ENCODE measurements around the gene CADPS2.

DNA sequence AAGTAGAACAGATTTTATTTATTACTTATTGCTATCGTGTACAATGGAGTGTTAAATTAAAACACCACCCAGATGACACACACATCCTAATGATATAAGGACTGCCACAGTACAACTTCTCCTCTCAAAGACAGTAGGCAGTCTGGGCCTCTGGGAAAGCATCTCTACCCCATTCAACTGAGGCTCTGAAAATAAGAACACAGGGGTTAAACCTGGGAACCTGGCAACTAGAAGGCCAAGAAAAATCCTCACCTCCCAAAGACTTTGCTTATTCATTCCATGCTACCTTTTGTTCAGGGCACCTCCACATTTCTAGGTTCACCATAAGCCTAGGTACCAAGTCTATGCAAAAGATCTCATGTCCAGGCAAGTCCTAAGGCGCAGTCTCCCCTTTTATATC is 456.3 kb downstream of the CADPS2 start:
- no peak for TF ChIP-seq CTCF (IDR thresholded peaks at IDR 0.05; ENCODE audit: borderline replicate concordance, extremely low read depth, low read length, poor library complexity, severe bottlenecking)
- no peak for TF ChIP-seq EZH2 (IDR thresholded peaks at IDR 0.05; ENCODE audit: borderline replicate concordance, low read depth, low read length, severe bottlenecking)
